B cell (primary cell): ENCODE data around the gene SCYGR5. TPM values are rescaled to one million over a fixed set of nuclear protein-coding genes. Genes with fewer than 3 reads are reported as not detected.

ENCODE experiments used
- ATAC-seq: fragments of 200-7000 bp; cut with Tn5 transposase; one replicate; pipeline ENCODE4 v1.10.0; 2021; ENCODE audit warnings: low read depth, mild to moderate bottlenecking, moderate number of reproducible peaks, moderate library complexity
- CTCF ChIA-PET: fragments of 350-600 bp; sonication (Branson Sonifier 250); formaldehyde crosslinking; loops from one replicate; lab custom pipeline; 2021; ENCODE audit warnings: antibody characterized with exemption, inconsistent platforms; lab: Charles Lee
- POLR2A ChIA-PET: fragments of 350-600 bp; sonication (Branson Sonifier 250); formaldehyde crosslinking; loops from one replicate; lab custom pipeline; 2021; ENCODE audit warnings: antibody characterized with exemption; lab: Charles Lee
- DNase-seq: peaks from one replicate; pipeline ENCODE4 v3.0.0; 2013
- H2AFZ ChIP-seq: 2 replicates; pipeline ENCODE4 v1.6.1; 2012; ENCODE audit warnings: mild to moderate bottlenecking, low read depth, low read length; ENCODE audit not compliant: insufficient read depth, poor library complexity, severe bottlenecking
- H3K27ac ChIP-seq, 2 donors: 1 replicate in 1 of 2; 2 replicates in 1 of 2; pipeline ENCODE4 v1.5.1; 2012 to 2013; ENCODE audit warnings: low read length in 2 of 2, mild to moderate bottlenecking in 2 of 2, moderate library complexity in 1 of 2
- H3K27me3 ChIP-seq, 4 experiments: fragments of 200-600 bp in 1 of 4; sonication (generic) in 1 of 4; replicated peaks in 1 of 4; 1 replicate in 2 of 4; 2 replicates in 2 of 4; pipeline versions ENCODE4 v1.6.1 to v1.7.0; 2013 to 2016; ENCODE audit warnings: low read length in 3 of 4, mild to moderate bottlenecking in 2 of 4, mixed read lengths in 1 of 4, moderate library complexity in 1 of 4; ENCODE audit not compliant: insufficient read depth in 4 of 4, control insufficient read depth in 3 of 4; ENCODE audit errors: control extremely low read depth in 1 of 4
- H3K36me3 ChIP-seq, 2 experiments: replicated peaks in 1 of 2; 1 replicate in 1 of 2; 2 replicates in 1 of 2; pipeline versions ENCODE4 v1.6.1 to v1.7.1; 2013; ENCODE audit warnings: low read length in 1 of 2; ENCODE audit not compliant: insufficient read depth in 2 of 2, control insufficient read depth in 1 of 2; ENCODE audit errors: control extremely low read depth in 1 of 2, extremely low read depth in 1 of 2
- H3K4me1 ChIP-seq, 2 donors: fragments of 200-600 bp in 1 of 2; sonication (generic) in 1 of 2; 1 replicate in 1 of 2; 2 replicates in 1 of 2; pipeline versions ENCODE4 v1.5.1 to v1.6.1; 2013 to 2017; ENCODE audit warnings: low read length in 2 of 2; ENCODE audit not compliant: control insufficient read depth in 2 of 2, insufficient read depth in 2 of 2
- H3K4me2 ChIP-seq: replicated peaks from 2 replicates; pipeline ENCODE3; 2012; ENCODE audit warnings: mild to moderate bottlenecking, low read depth, low read length; ENCODE audit not compliant: poor library complexity, severe bottlenecking
- H3K4me3 ChIP-seq, 5 experiments: fragments of 200-600 bp in 1 of 5; sonication (generic) in 1 of 5; 1 replicate in 3 of 5; 2 replicates in 2 of 5; pipeline versions ENCODE4 v1.5.1 to v1.7.0; 2011 to 2016; ENCODE audit warnings: low read length in 4 of 5, mild to moderate bottlenecking in 4 of 5, low read depth in 2 of 5, control low read depth in 1 of 5, moderate library complexity in 1 of 5; ENCODE audit not compliant: insufficient read depth in 1 of 5; ENCODE audit errors: control extremely low read depth in 1 of 5, extremely low read depth in 1 of 5
- H3K79me2 ChIP-seq: fragments of 200-600 bp; sonication (generic); one replicate; pipeline ENCODE4 v1.6.0; 2016; ENCODE audit warnings: low read length; ENCODE audit not compliant: control insufficient read depth, insufficient read depth
- H3K9ac ChIP-seq: fragments of 200-600 bp; sonication (generic); 2 replicates; pipeline ENCODE4 v1.6.1; 2017; ENCODE audit warnings: mild to moderate bottlenecking, low read length, moderate library complexity
- H3K9me3 ChIP-seq, 3 donors: one replicate each; pipeline versions ENCODE4 v1.6.1 to v1.7.1; 2013; ENCODE audit warnings: low read length in 2 of 3; ENCODE audit not compliant: control insufficient read depth in 2 of 3, insufficient read depth in 1 of 3; ENCODE audit errors: control extremely low read depth in 1 of 3
- H4K20me1 ChIP-seq: 2 replicates; pipeline ENCODE4 v1.6.0; 2012; ENCODE audit warnings: mild to moderate bottlenecking, low read length; ENCODE audit not compliant: insufficient read depth, control insufficient read depth, poor library complexity, severe bottlenecking
- H3K27ac Mint-ChIP-seq: one replicate; pipeline ENCODE4 v1.8.0; 2021; ENCODE audit warnings: mixed read lengths
- H3K27me3 Mint-ChIP-seq: one replicate; pipeline ENCODE4 v1.8.0; 2021; ENCODE audit warnings: mixed read lengths
- H3K4me1 Mint-ChIP-seq: one replicate; pipeline ENCODE4 v1.8.0; 2021; ENCODE audit warnings: mixed read lengths
- H3K4me3 Mint-ChIP-seq: one replicate; pipeline ENCODE4 v1.8.0; 2021; ENCODE audit warnings: mixed read lengths
- H3K9me3 Mint-ChIP-seq: one replicate; pipeline ENCODE4 v1.8.0; 2022; ENCODE audit warnings: mixed read lengths; ENCODE audit not compliant: insufficient read depth
- CTCF ChIP-seq: fragments of 200-600 bp; IDR thresholded peaks from one replicate; pipeline ENCODE4 v1.8.0; 2022; ENCODE audit warnings: antibody characterized with exemption, mild to moderate bottlenecking
- EZH2 ChIP-seq: IDR thresholded peaks from 2 replicates; pipeline ENCODE4 v1.6.1; 2012; ENCODE audit warnings: borderline replicate concordance, low read depth, mild to moderate bottlenecking, moderate library complexity, low read length; ENCODE audit not compliant: insufficient read depth, poor library complexity, severe bottlenecking
- WGBS: methylation state at CpG from one replicate; pipeline ENCODE4 v1.1.5; 2013; ENCODE audit warnings: missing lambda C conversion rate; ENCODE audit not compliant: insufficient coverage; 5-methylcytosine and 5-hydroxymethylcytosine counted together
- intact Hi-C: fragments of 100-400 bp; cut with micrococcal nuclease; formaldehyde crosslinking; loops from one replicate; pipeline ENCODE4 v1.10.0; 2022
- polyA plus RNA-seq: library from polyadenylated mRNA; depleted of rRNA; stranded (reverse); fragments of >200 nt; gene quantifications from 2 replicates; pipeline ENCODE4 v1.2.3, GENCODE V29; 2012
- total RNA-seq, 2 donors: library from RNA; stranded (reverse); fragments of 120-200 nt in 1 of 2; gene quantifications; 1 replicate in 1 of 2; 2 replicates in 1 of 2; pipeline versions ENCODE4 v1.2.3 to v1.2.4, GENCODE V29; 2013 to 2022

Gene SCYGR5
- total and polyA plus RNA-seq, 2 donors (not counting 1 experiment from before 2014, with no cell fraction given) = not detected

- Mint-ChIP-seq H3K4me3 (no peak overlapping the region), H3K9me3 (no peaks in the 10 kb centered on the region), H3K27ac (no peak overlapping the region), H3K27me3 (peaks cover 22% of the 10 kb centered on the region), H3K4me1 (peaks cover 2% of the 10 kb centered on the region)
- TF ChIP-seq CTCF (no peak), EZH2 (no peak)
- H3K9me3 ChIP-seq = peaks cover 0 to 6% (median 0%) of the 10 kb centered on the region in 3 donors
- no peak overlapping the region for H2AFZ ChIP-seq
- H3K4me3 ChIP-seq = no peak overlapping the region
- CTCF ChIA-PET = interaction anchor here (0.7 kb wide), 2 partner anchors 236 to 652 kb away, joined by 3 to 5 read pairs; no protein-coding TSS in a partner anchor
- ATAC-seq (no peak), DNase-seq (no peak)
- H3K4me2 ChIP-seq = no peak overlapping the region
- POLR2A ChIA-PET = no interaction called here
- no peaks in the 10 kb centered on the region for H3K36me3 ChIP-seq
- H3K79me2 ChIP-seq = no peaks in the 10 kb centered on the region
- no CpG with 5 or more reads among the region's 2 CpGs for WGBS
- no peak overlapping the region for H3K27ac ChIP-seq
- H3K27me3 ChIP-seq = peaks cover 0 to 11% (median 7%) of the 10 kb centered on the region in 4 experiments
- no peak overlapping the region for H3K9ac ChIP-seq
- intact Hi-C loops = no loop called here
- peaks cover 5% of the 10 kb centered on the region in 2 donors for H3K4me1 ChIP-seq
- H4K20me1 ChIP-seq = no peaks in the 10 kb centered on the region
Observed at GRCh38 chr2:227716501-227716900, 49.9 kb downstream of the SCYGR5 start.

Other genes with a start within 250 kb of the SCYGR5 start
- 83.3 and 95.0 TPM in 2 replicates for gene AGFG1, start 194.6 kb upstream of the SCYGR5 start, total RNA-seq
- gene AGFG1, start 194.6 kb upstream of the SCYGR5 start, polyA plus RNA-seq = 21.3 and 28.7 TPM in 2 replicates
- gene SCYGR2, start 67.9 kb upstream of the SCYGR5 start, total RNA-seq = not detected in 2 replicates
- not detected in 2 replicates for gene SCYGR2, start 67.9 kb upstream of the SCYGR5 start, polyA plus RNA-seq
- not detected in 2 replicates for gene SCYGR3, start 52.0 kb upstream of the SCYGR5 start, total RNA-seq
- gene SCYGR3, start 52.0 kb upstream of the SCYGR5 start, polyA plus RNA-seq = not detected in 2 replicates
- not detected in 2 replicates for gene SCYGR4, start 49.3 kb upstream of the SCYGR5 start, total RNA-seq
- gene SCYGR4, start 49.3 kb upstream of the SCYGR5 start, polyA plus RNA-seq = not detected in 2 replicates
- not detected in 2 replicates for gene SLC19A3, start 51.2 kb downstream of the SCYGR5 start, total RNA-seq
- gene SLC19A3, start 51.2 kb downstream of the SCYGR5 start, polyA plus RNA-seq = not detected in 2 replicates
- gene SCYGR6, start 58.0 kb downstream of the SCYGR5 start, total RNA-seq = not detected in 2 replicates
- gene SCYGR6, start 58.0 kb downstream of the SCYGR5 start, polyA plus RNA-seq = not detected in 2 replicates
- not detected in 2 replicates for gene SCYGR7, start 61.5 kb downstream of the SCYGR5 start, total RNA-seq
- not detected in 2 replicates for gene SCYGR7, start 61.5 kb downstream of the SCYGR5 start, polyA plus RNA-seq
- gene SCYGR8, start 79.1 kb downstream of the SCYGR5 start, total RNA-seq = not detected in 2 replicates
- gene SCYGR8, start 79.1 kb downstream of the SCYGR5 start, polyA plus RNA-seq = not detected in 2 replicates
- gene CCL20, start 147.0 kb downstream of the SCYGR5 start, total RNA-seq = not detected in 2 replicates
- 0.26 and 0.31 TPM in 2 replicates for gene CCL20, start 147.0 kb downstream of the SCYGR5 start, polyA plus RNA-seq
- gene DAW1, start 204.8 kb downstream of the SCYGR5 start, total RNA-seq = not detected in 2 replicates
- not detected in 2 replicates for gene DAW1, start 204.8 kb downstream of the SCYGR5 start, polyA plus RNA-seq